Natural killer cell (primary cell): ENCODE measurements around the gene ZKSCAN7. TPM values are rescaled to one million over a fixed set of nuclear protein-coding genes. Genes with fewer than 3 reads are reported as not detected.
A peak's percentile ranks its signal among the peaks of the same experiment; 100 is the strongest.
"Not testable (repeated sequence)": the region's sequence is repeated elsewhere in the genome, so short reads cannot be mapped to it uniquely, and the experiment has no call there.

Experiments
- ATAC-seq, 3 donors: fragments of 150-1000 bp in 2 of 3; fragments of 200-7000 bp in 1 of 3; cut with Tn5 transposase; 1 replicate in 1 of 3; 2 replicates in 2 of 3; pipeline ENCODE4 v1.10.0; 2021; ENCODE audit warnings: mild to moderate bottlenecking in 2 of 3, moderate library complexity in 2 of 3
- DNase-seq, 2 donors: peaks; one replicate each; pipeline versions ENCODE4 v3.0.0 to v3.0.0-alpha.2; 2013 to 2021; ENCODE audit warnings: mixed read lengths in 1 of 2
- H3K27ac ChIP-seq: one replicate; pipeline ENCODE4 v1.5.1; 2013; ENCODE audit warnings: mild to moderate bottlenecking, low read length
- H3K27me3 ChIP-seq: one replicate; pipeline ENCODE4 v1.6.1; 2013; ENCODE audit warnings: low read length; ENCODE audit not compliant: control insufficient read depth, insufficient read depth
- H3K36me3 ChIP-seq: one replicate; pipeline ENCODE4 v1.6.1; 2013; ENCODE audit warnings: low read length; ENCODE audit not compliant: control insufficient read depth, insufficient read depth
- H3K4me1 ChIP-seq: one replicate; pipeline ENCODE4 v1.6.1; 2013; ENCODE audit warnings: low read length; ENCODE audit not compliant: control insufficient read depth, insufficient read depth
- H3K4me3 ChIP-seq: one replicate; pipeline ENCODE4 v1.5.1; 2013; ENCODE audit warnings: low read length
- H3K9me3 ChIP-seq: one replicate; pipeline ENCODE4 v1.6.1; 2013; ENCODE audit warnings: low read length; ENCODE audit not compliant: control insufficient read depth, insufficient read depth
- H3K27ac Mint-ChIP-seq, 2 donors: one replicate each; pipeline ENCODE4 v1.8.0; 2022; ENCODE audit warnings: mild to moderate bottlenecking in 2 of 2, mixed read lengths in 2 of 2, moderate library complexity in 1 of 2
- H3K27me3 Mint-ChIP-seq, 2 donors: one replicate each; pipeline ENCODE4 v1.8.0; 2022; ENCODE audit warnings: low read depth in 2 of 2, mixed read lengths in 2 of 2
- H3K36me3 Mint-ChIP-seq: one replicate; pipeline ENCODE4 v1.8.0; 2022; ENCODE audit warnings: mixed read lengths
- H3K4me1 Mint-ChIP-seq, 2 donors: one replicate each; pipeline ENCODE4 v1.8.0; 2022; ENCODE audit warnings: mixed read lengths in 2 of 2
- H3K4me3 Mint-ChIP-seq: one replicate; pipeline ENCODE4 v1.8.0; 2022; ENCODE audit warnings: mild to moderate bottlenecking, moderate library complexity, mixed read lengths
- H3K9me3 Mint-ChIP-seq, 2 donors: one replicate each; pipeline ENCODE4 v1.8.0; 2022; ENCODE audit warnings: mixed read lengths in 2 of 2
- CTCF ChIP-seq: fragments of 200-600 bp; IDR thresholded peaks from one replicate; pipeline ENCODE4 v1.8.0; 2022; ENCODE audit warnings: antibody characterized with exemption
- WGBS: methylation state at CpG from one replicate; pipeline ENCODE4 v1.1.7; 2013; ENCODE audit warnings: missing lambda C conversion rate; ENCODE audit not compliant: insufficient coverage; 5-methylcytosine and 5-hydroxymethylcytosine counted together
- intact Hi-C: fragments of 100-400 bp; cut with micrococcal nuclease; formaldehyde crosslinking; loops from one replicate; pipeline ENCODE4 v1.14.2; 2022
- total RNA-seq, 4 donors: library from RNA; stranded (reverse); fragments of 120-200 nt in 1 of 4; gene quantifications; one replicate each; pipeline versions ENCODE4 v1.2.3 to v1.2.4, GENCODE V29; 2013 to 2022

Gene ZKSCAN7
- total RNA-seq, 3 donors from 2014 or later (not counting 1 experiment from before 2014, with no cell fraction given), result 1.7 to 6.5 (median 3.4) TPM

- intact Hi-C loops, result no loop called here
- Histone ChIP-seq H3K27me3 (peaks cover 5% of the 10 kb centered on the region), H3K4me1 (no peaks in the 10 kb centered on the region), H3K36me3 (no peaks in the 10 kb centered on the region), H3K4me3 (no peak overlapping the region), H3K9me3 (no peaks in the 10 kb centered on the region), H3K27ac (no peak overlapping the region)
- Mint-ChIP-seq H3K4me1 (peaks cover 0 to 5% of the 10 kb centered on the region in 2 donors), H3K9me3 (no peaks in the 10 kb centered on the region), H3K27ac (no peak overlapping the region), H3K36me3 (no peaks in the 10 kb centered on the region), H3K27me3 (peaks cover 33 to 41% of the 10 kb centered on the region in 2 donors), H3K4me3 (no peak overlapping the region)
- 8% methylated on average over 1 of the region's 1 CpG for WGBS
- TF ChIP-seq CTCF, result no peak
- ATAC-seq (no peak), DNase-seq (no peak)
Measured at GRCh38 chr3:44535364-44535763, 19.6 kb upstream of the ZKSCAN7 start.

- H3K27ac Mint-ChIP-seq, H3K4me3 Mint-ChIP-seq, H3K36me3 Mint-ChIP-seq, H3K4me1 ChIP-seq, H3K9me3 ChIP-seq, ATAC-seq, H3K4me1 Mint-ChIP-seq, H3K4me3 ChIP-seq, H3K27ac ChIP-seq, H3K27me3 ChIP-seq, H3K9me3 Mint-ChIP-seq, intact Hi-C loops, DNase-seq, H3K36me3 ChIP-seq: not testable (repeated sequence)
- WGBS, result 57% methylated on average over 1 of the region's 1 CpG
- peaks cover 18 to 31% of the 10 kb centered on the region in 2 donors for H3K27me3 Mint-ChIP-seq
Measured at GRCh38 chr3:44544811-44545210, 10.2 kb upstream of the ZKSCAN7 start.

- H3K9me3 ChIP-seq, result no peaks in the 10 kb centered on the region
- H3K36me3 ChIP-seq, result no peaks in the 10 kb centered on the region
- peak overlapping the region; percentile 94 for H3K4me3 Mint-ChIP-seq
- H3K36me3 Mint-ChIP-seq, result no peaks in the 10 kb centered on the region
- H3K27ac Mint-ChIP-seq, result peak overlapping the region; percentile 86 to 89
- peaks cover 22 to 23% of the 10 kb centered on the region in 2 donors for H3K4me1 Mint-ChIP-seq
- TF ChIP-seq CTCF, result no peak
- H3K4me3 ChIP-seq, result peak overlapping the region; percentile 51
- H3K27me3 Mint-ChIP-seq, result peaks cover 8% of the 10 kb centered on the region in 2 donors
- H3K9me3 Mint-ChIP-seq, result peaks cover 2 to 3% of the 10 kb centered on the region in 2 donors
- DNase-seq (peak in 1 of 2 donors; percentile 13), ATAC-seq (peak in 1 of 3 donors; percentile 20)
- H3K4me1 ChIP-seq, result peaks cover 12% of the 10 kb centered on the region
- intact Hi-C loops, result no loop called here
- WGBS, result 17% methylated on average over 5 of the region's 5 CpGs
- no peaks in the 10 kb centered on the region for H3K27me3 ChIP-seq
- H3K27ac ChIP-seq, result peak overlapping the region; percentile 70
Measured at GRCh38 chr3:44555723-44556122, 730 bp downstream of the ZKSCAN7 start.

GRCh38 chr3:44557074-44557473 lies 2.1 kb downstream of the ZKSCAN7 start:
- no peak for TF ChIP-seq CTCF
- DNase-seq, result no peak
- intact Hi-C loops, result no loop called here

More at GRCh38 chr3:44557074-44557473, 2.1 kb downstream of the ZKSCAN7 start:
- Histone ChIP-seq H3K27me3 (no peaks in the 10 kb centered on the region), H3K4me3 (no peak overlapping the region), H3K9me3 (peaks cover 3% of the 10 kb centered on the region), H3K36me3 (peaks cover 3% of the 10 kb centered on the region), H3K27ac (no peak overlapping the region), H3K4me1 (peaks cover 12% of the 10 kb centered on the region)
- peaks cover 0 to 3% of the 10 kb centered on the region in 2 donors for H3K27me3 Mint-ChIP-seq
- H3K9me3 Mint-ChIP-seq, result peaks cover 2 to 3% of the 10 kb centered on the region in 2 donors
- 98% methylated on average over 9 of the region's 9 CpGs for WGBS
- ATAC-seq, result no peak
- H3K4me3 Mint-ChIP-seq, result no peak overlapping the region
- no peak overlapping the region for H3K27ac Mint-ChIP-seq
- H3K4me1 Mint-ChIP-seq, result peaks cover 29 to 31% of the 10 kb centered on the region in 2 donors
- H3K36me3 Mint-ChIP-seq, result no peaks in the 10 kb centered on the region
